COLO668 (cell line): ENCODE results near the gene LRRN3.

Experiments
- DNase-seq: peaks from one replicate; lab custom pipeline; 2025; ENCODE audit not compliant: unreplicated experiment; lab: John Stamatoyannopoulos, UW

LRRN3 gene

GRCh38 chr7:111104710-111105109, 13.8 kb downstream of the LRRN3 start:
- DNase-seq = no peak

- no peak for DNase-seq
These were observed 14.3 kb downstream of the LRRN3 start for GRCh38 chr7:111105269-111105668.

- DNase-seq = no peak
These were observed 16.7 kb downstream of the LRRN3 start for GRCh38 chr7:111107579-111107978.

- DNase-seq = no peak
These were observed 17.1 kb downstream of the LRRN3 start for GRCh38 chr7:111108000-111108399.

- DNase-seq = no peak
These were observed 17.6 kb downstream of the LRRN3 start for GRCh38 chr7:111108496-111108895.

- DNase-seq = no peak
These were observed 21.5 kb downstream of the LRRN3 start for GRCh38 chr7:111112439-111112838.

- DNase-seq = no peak
These were observed 22.5 kb downstream of the LRRN3 start for GRCh38 chr7:111113263-111114017.

GRCh38 chr7:111115966-111116365, 25.0 kb downstream of the LRRN3 start:
- no peak for DNase-seq

- DNase-seq = no peak
These were observed 36.1 kb downstream of the LRRN3 start for GRCh38 chr7:111126987-111127386.

GRCh38 chr7:111129435-111129834, 38.5 kb downstream of the LRRN3 start:
- DNase-seq = no peak

GRCh38 chr7:111132833-111133232, 41.9 kb downstream of the LRRN3 start:
- no peak for DNase-seq

- DNase-seq = no peak
These were observed 46.6 kb downstream of the LRRN3 start for GRCh38 chr7:111137296-111138192.

GRCh38 chr7:111138193-111138569, 47.3 kb downstream of the LRRN3 start:
- no peak for DNase-seq

GRCh38 chr7:111138586-111138985, 47.7 kb downstream of the LRRN3 start:
- no peak for DNase-seq

- no peak for DNase-seq
These were observed 49.4 kb downstream of the LRRN3 start for GRCh38 chr7:111140091-111140865.

- no peak for DNase-seq
These were observed 54.5 kb downstream of the LRRN3 start for GRCh38 chr7:111145472-111145871.

- DNase-seq = no peak
These were observed 55.2 kb downstream of the LRRN3 start for GRCh38 chr7:111146136-111146535.

- no peak for DNase-seq
These were observed 57.0 kb downstream of the LRRN3 start for GRCh38 chr7:111147708-111148533.

- no peak for DNase-seq
These were observed 59.8 kb downstream of the LRRN3 start for GRCh38 chr7:111150709-111151108.

- no peak for DNase-seq
These were observed 68.5 kb downstream of the LRRN3 start for GRCh38 chr7:111159426-111159825.

- no peak for DNase-seq
These were observed 69.4 kb downstream of the LRRN3 start for GRCh38 chr7:111160297-111160696.
